ENCODE measurements around the gene PPIL6. TPM values are rescaled to one million over a fixed set of nuclear protein-coding genes. Genes with fewer than 3 reads are reported as not detected.

PPIL6 gene
- total and polyA plus RNA-seq, 2 donors (not counting 1 experiment from before 2014, with no cell fraction given) = 0.85 to 1.8 TPM

GRCh38 chr6:109363753-109364152 lies 76.7 kb downstream of the PPIL6 start:
- Histone ChIP-seq H3K27ac (ENCODE audit: low read length in 2 of 2) (no peak overlapping the region), H3K27me3 (replicated peaks in 1 of 4; ENCODE audit: control extremely low read depth in 1 of 4, control insufficient read depth in 3 of 4, insufficient read depth in 4 of 4, low read length in 3 of 4) (no peaks in the 10 kb centered on the region), H3K4me1 (ENCODE audit: control insufficient read depth in 2 of 2, insufficient read depth in 2 of 2, low read length in 2 of 2) (peaks cover 3 to 7% of the 10 kb centered on the region in 2 donors), H3K4me3 (ENCODE audit: control extremely low read depth in 1 of 5, extremely low read depth in 1 of 5, insufficient read depth in 1 of 5, low read depth in 2 of 5, low read length in 4 of 5) (no peak overlapping the region), H4K20me1 (ENCODE audit: control insufficient read depth, insufficient read depth, low read length, poor library complexity, severe bottlenecking) (peaks cover 62% of the 10 kb centered on the region), H3K36me3 (replicated peaks in 1 of 2; ENCODE audit: control extremely low read depth in 1 of 2, control insufficient read depth in 1 of 2, extremely low read depth in 1 of 2, insufficient read depth in 2 of 2, low read length in 1 of 2) (peaks cover 2 to 67% of the 10 kb centered on the region in 2 experiments), H2AFZ (ENCODE audit: insufficient read depth, low read depth, low read length, poor library complexity, severe bottlenecking) (no peak overlapping the region), H3K9me3 (ENCODE audit: control extremely low read depth in 1 of 3, control insufficient read depth in 2 of 3, insufficient read depth in 1 of 3, low read length in 2 of 3) (peaks cover 0 to 2% (median 0%) of the 10 kb centered on the region in 3 donors), H3K79me2 (ENCODE audit: control insufficient read depth, insufficient read depth, low read length) (peaks cover 30% of the 10 kb centered on the region), H3K9ac (ENCODE audit: low read length) (no peak overlapping the region), H3K4me2 (replicated peaks; ENCODE audit: low read depth, low read length, poor library complexity, severe bottlenecking) (no peak overlapping the region)
- ATAC-seq (ENCODE audit: low read depth) = no peak
- Mint-ChIP-seq H3K4me3 (no peak overlapping the region), H3K27ac (no peak overlapping the region), H3K9me3 (ENCODE audit: insufficient read depth) (no peaks in the 10 kb centered on the region), H3K4me1 (peaks cover 22% of the 10 kb centered on the region), H3K27me3 (no peaks in the 10 kb centered on the region)
- ChIA-PET POLR2A (no interaction called here), CTCF (interaction anchor here (1.4 to 1.6 kb wide), 2 partner anchors 19 to 674 kb away, joined by 3 read pairs; partner anchors contain the start of gene CD164)
- no peak for DNase-seq
- TF ChIP-seq CTCF (IDR thresholded peaks at IDR 0.05) (no peak), EZH2 (IDR thresholded peaks at IDR 0.05; ENCODE audit: borderline replicate concordance, insufficient read depth, low read depth, low read length, poor library complexity, severe bottlenecking) (no peak)
- no CpG with 5 or more reads among the region's 2 CpGs for WGBS (ENCODE audit: insufficient coverage)
- intact Hi-C loops (cut with micrococcal nuclease) = no loop called here

GRCh38 chr6:109362102-109362884 lies 78.1 kb downstream of the PPIL6 start:
- Histone ChIP-seq H3K36me3 (replicated peaks in 1 of 2; ENCODE audit: control extremely low read depth in 1 of 2, control insufficient read depth in 1 of 2, extremely low read depth in 1 of 2, insufficient read depth in 2 of 2, low read length in 1 of 2) (peaks cover 2 to 64% of the 10 kb centered on the region in 2 experiments), H3K4me2 (replicated peaks; ENCODE audit: low read depth, low read length, poor library complexity, severe bottlenecking) (no peak overlapping the region), H3K4me1 (ENCODE audit: control insufficient read depth in 2 of 2, insufficient read depth in 2 of 2, low read length in 2 of 2) (peaks cover 3 to 7% of the 10 kb centered on the region in 2 donors), H3K9me3 (ENCODE audit: control extremely low read depth in 1 of 3, control insufficient read depth in 2 of 3, insufficient read depth in 1 of 3, low read length in 2 of 3) (peaks cover 0 to 2% (median 0%) of the 10 kb centered on the region in 3 donors), H3K4me3 (ENCODE audit: control extremely low read depth in 1 of 5, extremely low read depth in 1 of 5, insufficient read depth in 1 of 5, low read depth in 2 of 5, low read length in 4 of 5) (no peak overlapping the region), H2AFZ (ENCODE audit: insufficient read depth, low read depth, low read length, poor library complexity, severe bottlenecking) (no peak overlapping the region), H3K79me2 (ENCODE audit: control insufficient read depth, insufficient read depth, low read length) (peaks cover 28% of the 10 kb centered on the region), H3K27me3 (replicated peaks in 1 of 4; ENCODE audit: control extremely low read depth in 1 of 4, control insufficient read depth in 3 of 4, insufficient read depth in 4 of 4, low read length in 3 of 4) (no peaks in the 10 kb centered on the region), H3K9ac (ENCODE audit: low read length) (no peak overlapping the region), H4K20me1 (ENCODE audit: control insufficient read depth, insufficient read depth, low read length, poor library complexity, severe bottlenecking) (peaks cover 56% of the 10 kb centered on the region), H3K27ac (ENCODE audit: low read length in 2 of 2) (no peak overlapping the region)
- ATAC-seq (ENCODE audit: low read depth) (no peak), DNase-seq (no peak)
- Mint-ChIP-seq H3K27ac (no peak overlapping the region), H3K4me3 (no peak overlapping the region), H3K4me1 (peaks cover 28% of the 10 kb centered on the region), H3K27me3 (no peaks in the 10 kb centered on the region), H3K9me3 (ENCODE audit: insufficient read depth) (no peaks in the 10 kb centered on the region)
- CTCF ChIA-PET = no interaction called here
- 100% methylated on average over 2 of the region's 7 CpGs for WGBS (ENCODE audit: insufficient coverage)
- POLR2A ChIA-PET = interaction anchor here (0.6 kb wide), 1 partner anchor 1384 kb away, joined by 3 read pairs; no protein-coding TSS in a partner anchor
- TF ChIP-seq CTCF (IDR thresholded peaks at IDR 0.05) = no peak
- no peak for TF ChIP-seq EZH2 (IDR thresholded peaks at IDR 0.05; ENCODE audit: borderline replicate concordance, insufficient read depth, low read depth, low read length, poor library complexity, severe bottlenecking)
- intact Hi-C loops (cut with micrococcal nuclease) = no loop called here
